CD14-positive monocyte (primary cell): ENCODE data around the gene DMXL1. TPM values are rescaled to one million over a fixed set of nuclear protein-coding genes. Genes with fewer than 3 reads are reported as not detected.
A peak's percentile ranks its signal among the peaks of the same experiment; 100 is the strongest.

Source experiments
- DNase-seq, 3 donors: peaks; one replicate each; pipeline ENCODE4 v3.0.0-alpha.2; 2011 to 2022
- H2AFZ ChIP-seq: 2 replicates; pipeline ENCODE4 v1.6.0; 2012; ENCODE audit warnings: mild to moderate bottlenecking, low read depth, low read length, inconsistent platforms; ENCODE audit not compliant: insufficient read depth, poor library complexity, severe bottlenecking
- H3K27ac ChIP-seq, 2 donors: 1 replicate in 1 of 2; 2 replicates in 1 of 2; pipeline ENCODE4 v1.5.1; 2012 to 2013; ENCODE audit warnings: low read length in 2 of 2, control low read depth in 1 of 2, inconsistent platforms in 1 of 2, low read depth in 1 of 2, mild to moderate bottlenecking in 1 of 2
- H3K27me3 ChIP-seq, 2 donors: one replicate each; pipeline versions ENCODE4 v1.6.0 to v1.6.1; 2011 to 2013; ENCODE audit warnings: low read length in 2 of 2; ENCODE audit not compliant: control insufficient read depth in 2 of 2, insufficient read depth in 2 of 2
- H3K36me3 ChIP-seq, 2 donors: replicated peaks in 1 of 2; 1 replicate in 1 of 2; 2 replicates in 1 of 2; pipeline versions ENCODE4 v1.5.1 to v1.6.1; 2012 to 2013; ENCODE audit warnings: low read length in 2 of 2, control low read depth in 1 of 2, inconsistent platforms in 1 of 2, mild to moderate bottlenecking in 1 of 2; ENCODE audit not compliant: insufficient read depth in 2 of 2, control insufficient read depth in 1 of 2
- H3K4me1 ChIP-seq, 2 donors: 1 replicate in 1 of 2; 2 replicates in 1 of 2; pipeline versions ENCODE4 v1.5.1 to v1.6.1; 2012 to 2013; ENCODE audit warnings: low read length in 2 of 2, control low read depth in 1 of 2, inconsistent platforms in 1 of 2, mild to moderate bottlenecking in 1 of 2, moderate library complexity in 1 of 2; ENCODE audit not compliant: insufficient read depth in 2 of 2, control insufficient read depth in 1 of 2
- H3K4me2 ChIP-seq: replicated peaks from 2 replicates; pipeline ENCODE3; 2012; ENCODE audit warnings: low read length, moderate library complexity, mild to moderate bottlenecking; ENCODE audit not compliant: poor library complexity, severe bottlenecking; ENCODE audit errors: extremely low read depth
- H3K4me3 ChIP-seq, 3 experiments: fragments of 200-600 bp in 1 of 3; sonication (generic) in 1 of 3; replicated peaks in 1 of 3; 1 replicate in 2 of 3; 2 replicates in 1 of 3; pipeline ENCODE4 v1.5.1; 2011 to 2013; ENCODE audit warnings: low read length in 3 of 3, mild to moderate bottlenecking in 3 of 3, control low read depth in 2 of 3, low read depth in 2 of 3, inconsistent platforms in 1 of 3, moderate library complexity in 1 of 3
- H3K79me2 ChIP-seq: 2 replicates; pipeline ENCODE4 v1.6.0; 2012; ENCODE audit warnings: mild to moderate bottlenecking, control low read depth, inconsistent platforms, low read length, moderate library complexity; ENCODE audit not compliant: insufficient read depth
- H3K9ac ChIP-seq: 2 replicates; pipeline ENCODE4 v1.6.0; 2017; ENCODE audit warnings: low read length, mild to moderate bottlenecking; ENCODE audit not compliant: insufficient read depth, poor library complexity, severe bottlenecking
- H3K9me3 ChIP-seq, 2 donors: replicated peaks in 1 of 2; 1 replicate in 1 of 2; 2 replicates in 1 of 2; pipeline versions ENCODE4 v1.5.1 to v1.6.1; 2012 to 2013; ENCODE audit warnings: low read length in 2 of 2, control low read depth in 1 of 2; ENCODE audit not compliant: control insufficient read depth in 1 of 2, insufficient read depth in 1 of 2
- H4K20me1 ChIP-seq: 2 replicates; pipeline ENCODE4 v1.6.0; 2012; ENCODE audit warnings: mild to moderate bottlenecking, low read length, control low read depth, moderate library complexity; ENCODE audit not compliant: insufficient read depth
- H3K27ac Mint-ChIP-seq, 7 donors: one replicate each; pipeline ENCODE4 v1.8.0; 2020; ENCODE audit warnings: mild to moderate bottlenecking in 7 of 7, mixed read lengths in 7 of 7, moderate library complexity in 6 of 7, inconsistent platforms in 2 of 7
- H3K27me3 Mint-ChIP-seq, 3 donors: one replicate each; pipeline ENCODE4 v1.8.0; 2021 to 2022; ENCODE audit warnings: low read depth in 3 of 3, mild to moderate bottlenecking in 3 of 3, mixed read lengths in 3 of 3, moderate library complexity in 3 of 3, inconsistent platforms in 1 of 3
- H3K36me3 Mint-ChIP-seq, 2 donors: one replicate each; pipeline ENCODE4 v1.8.0; 2020; ENCODE audit warnings: mixed read lengths in 2 of 2, inconsistent platforms in 1 of 2, mild to moderate bottlenecking in 1 of 2
- H3K4me1 Mint-ChIP-seq: one replicate; pipeline ENCODE4 v1.8.0; 2020; ENCODE audit warnings: mild to moderate bottlenecking, mixed read lengths
- H3K4me3 Mint-ChIP-seq, 2 donors: one replicate each; pipeline ENCODE4 v1.8.0; 2020; ENCODE audit warnings: mild to moderate bottlenecking in 2 of 2, mixed read lengths in 2 of 2, moderate library complexity in 1 of 2
- H3K9me3 Mint-ChIP-seq, 7 donors: one replicate each; pipeline ENCODE4 v1.8.0; 2020 to 2022; ENCODE audit warnings: mixed read lengths in 7 of 7, mild to moderate bottlenecking in 6 of 7, moderate library complexity in 6 of 7, inconsistent platforms in 2 of 7
- WGBS: methylation state at CpG from one replicate; pipeline ENCODE4 v1.1.5; 2013; ENCODE audit warnings: missing lambda C conversion rate; ENCODE audit not compliant: insufficient coverage; 5-methylcytosine and 5-hydroxymethylcytosine counted together
- intact Hi-C, 2 donors: fragments of 100-400 bp; cut with micrococcal nuclease; formaldehyde crosslinking; loops; one replicate each; pipeline versions ENCODE4 v1.15.0 to v1.15.1; 2023
- polyA plus RNA-seq, 3 donors: library from polyadenylated mRNA; depleted of rRNA in 1 of 3; unstranded in 2 of 3; stranded (reverse) in 1 of 3; fragments of 300-500 nt in 2 of 3; fragments of >200 nt in 1 of 3; fragmentation: Illumina TruSeq in 2 of 3; gene quantifications; 1 replicate in 2 of 3; 2 replicates in 1 of 3; pipeline ENCODE4 v1.2.3, GENCODE V29; 2012 to 2021
- TF ChIP-seq, protein P1 (sequence below): fragments of 200-600 bp; IDR thresholded peaks from one replicate; pipeline ENCODE4 v1.8.0; 2022; ENCODE audit warnings: antibody characterized with exemption, mild to moderate bottlenecking

The DMXL1 gene
- polyA plus RNA-seq, 3 donors, result 15.5 to 20.5 (median 19.5) TPM

DNA sequence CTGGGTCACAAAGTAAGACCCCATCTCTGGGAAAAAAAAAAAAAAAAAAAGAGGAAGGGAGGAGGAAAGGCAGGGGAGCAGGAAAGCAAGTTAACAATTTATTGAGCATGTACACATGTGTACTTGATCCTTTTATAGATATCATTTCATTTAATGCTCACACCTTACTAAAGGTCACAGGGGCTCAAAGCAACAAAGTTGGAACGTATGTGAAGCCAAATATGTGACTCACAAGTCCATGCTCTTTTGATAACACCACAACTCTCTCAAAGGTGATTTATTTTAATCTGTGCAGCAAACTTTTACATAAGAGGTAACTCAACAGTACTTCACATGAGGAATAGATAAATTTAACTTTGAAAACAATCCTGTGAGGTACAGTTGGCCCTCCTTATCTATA lies 48.1 kb upstream of the DMXL1 start:
- H3K4me2 ChIP-seq, result no peak overlapping the region
- peaks cover 0 to 1% (median 0%) of the 10 kb centered on the region in 3 donors for H3K27me3 Mint-ChIP-seq
- TF ChIP-seq, protein P1, sequence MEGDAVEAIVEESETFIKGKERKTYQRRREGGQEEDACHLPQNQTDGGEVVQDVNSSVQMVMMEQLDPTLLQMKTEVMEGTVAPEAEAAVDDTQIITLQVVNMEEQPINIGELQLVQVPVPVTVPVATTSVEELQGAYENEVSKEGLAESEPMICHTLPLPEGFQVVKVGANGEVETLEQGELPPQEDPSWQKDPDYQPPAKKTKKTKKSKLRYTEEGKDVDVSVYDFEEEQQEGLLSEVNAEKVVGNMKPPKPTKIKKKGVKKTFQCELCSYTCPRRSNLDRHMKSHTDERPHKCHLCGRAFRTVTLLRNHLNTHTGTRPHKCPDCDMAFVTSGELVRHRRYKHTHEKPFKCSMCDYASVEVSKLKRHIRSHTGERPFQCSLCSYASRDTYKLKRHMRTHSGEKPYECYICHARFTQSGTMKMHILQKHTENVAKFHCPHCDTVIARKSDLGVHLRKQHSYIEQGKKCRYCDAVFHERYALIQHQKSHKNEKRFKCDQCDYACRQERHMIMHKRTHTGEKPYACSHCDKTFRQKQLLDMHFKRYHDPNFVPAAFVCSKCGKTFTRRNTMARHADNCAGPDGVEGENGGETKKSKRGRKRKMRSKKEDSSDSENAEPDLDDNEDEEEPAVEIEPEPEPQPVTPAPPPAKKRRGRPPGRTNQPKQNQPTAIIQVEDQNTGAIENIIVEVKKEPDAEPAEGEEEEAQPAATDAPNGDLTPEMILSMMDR, result no peak
- H3K27me3 ChIP-seq, result no peaks in the 10 kb centered on the region
- intact Hi-C loops, result no loop called here
- no peaks in the 10 kb centered on the region for H3K9me3 ChIP-seq
- H3K9me3 Mint-ChIP-seq, result peaks cover 0 to 5% (median 0%) of the 10 kb centered on the region in 7 donors
- H3K36me3 Mint-ChIP-seq, result no peaks in the 10 kb centered on the region
- H3K4me1 ChIP-seq, result peaks cover 47 to 60% of the 10 kb centered on the region in 2 donors
- H3K27ac Mint-ChIP-seq, result peak overlapping the region in 3 of 7 donors; percentile 43 to 74 (median 51)
- H4K20me1 ChIP-seq, result no peaks in the 10 kb centered on the region
- H3K36me3 ChIP-seq, result no peaks in the 10 kb centered on the region
- peak overlapping the region in 1 of 2 donors; percentile 58 for H3K27ac ChIP-seq
- peaks cover 40% of the 10 kb centered on the region for H3K4me1 Mint-ChIP-seq
- WGBS, result no CpG with 5 or more reads among the region's 1 CpG
- no peak overlapping the region for H3K4me3 Mint-ChIP-seq
- no peak for DNase-seq
- peak overlapping the region in 1 of 3 experiments; percentile 18 for H3K4me3 ChIP-seq
- H2AFZ ChIP-seq, result no peak overlapping the region
- no peak overlapping the region for H3K9ac ChIP-seq
- no peaks in the 10 kb centered on the region for H3K79me2 ChIP-seq

DNA sequence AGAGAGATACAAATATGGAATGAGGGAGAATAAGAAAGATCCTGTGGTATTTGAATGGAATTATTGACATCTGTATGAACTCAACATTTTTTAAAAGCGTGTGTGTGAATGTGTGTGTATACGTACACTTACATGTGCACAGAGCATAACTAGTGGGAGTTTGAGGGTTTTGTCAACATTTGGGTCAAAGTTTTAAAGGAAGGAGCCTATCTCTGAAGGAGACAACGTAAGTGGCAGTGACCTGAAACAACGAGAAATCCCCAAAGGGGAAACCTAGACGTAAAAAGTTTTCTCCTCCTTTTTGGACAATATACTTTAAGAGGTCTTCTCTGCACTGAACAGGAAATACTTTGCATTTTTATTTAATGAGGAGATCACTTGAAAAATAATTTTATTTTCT lies 42.3 kb upstream of the DMXL1 start:
- H3K27ac Mint-ChIP-seq, result no peak overlapping the region
- no peaks in the 10 kb centered on the region for H3K79me2 ChIP-seq
- TF ChIP-seq, protein P1, result no peak
- no peak overlapping the region for H3K9ac ChIP-seq
- peaks cover 0 to 5% (median 0%) of the 10 kb centered on the region in 7 donors for H3K9me3 Mint-ChIP-seq
- H3K27ac ChIP-seq, result no peak overlapping the region
- peaks cover 33% of the 10 kb centered on the region for H3K4me1 Mint-ChIP-seq
- H3K4me1 ChIP-seq, result peaks cover 22 to 28% of the 10 kb centered on the region in 2 donors
- H3K36me3 ChIP-seq, result no peaks in the 10 kb centered on the region
- no peaks in the 10 kb centered on the region for H3K36me3 Mint-ChIP-seq
- WGBS, result 100% methylated on average over 2 of the region's 5 CpGs
- H2AFZ ChIP-seq, result no peak overlapping the region
- H4K20me1 ChIP-seq, result no peaks in the 10 kb centered on the region
- DNase-seq, result no peak
- no peak overlapping the region for H3K4me2 ChIP-seq
- H3K27me3 Mint-ChIP-seq, result peaks cover 0 to 4% (median 2%) of the 10 kb centered on the region in 3 donors
- intact Hi-C loops, result no loop called here
- H3K4me3 Mint-ChIP-seq, result no peak overlapping the region
- H3K27me3 ChIP-seq, result no peaks in the 10 kb centered on the region
- H3K9me3 ChIP-seq, result no peaks in the 10 kb centered on the region
- no peak overlapping the region for H3K4me3 ChIP-seq
